ENCODE measurements around the gene ZDHHC6.
"Not testable (repeated sequence)": the region's sequence is repeated elsewhere in the genome, so short reads cannot be mapped to it uniquely, and the experiment has no call there.

ZDHHC6 gene, protein sequence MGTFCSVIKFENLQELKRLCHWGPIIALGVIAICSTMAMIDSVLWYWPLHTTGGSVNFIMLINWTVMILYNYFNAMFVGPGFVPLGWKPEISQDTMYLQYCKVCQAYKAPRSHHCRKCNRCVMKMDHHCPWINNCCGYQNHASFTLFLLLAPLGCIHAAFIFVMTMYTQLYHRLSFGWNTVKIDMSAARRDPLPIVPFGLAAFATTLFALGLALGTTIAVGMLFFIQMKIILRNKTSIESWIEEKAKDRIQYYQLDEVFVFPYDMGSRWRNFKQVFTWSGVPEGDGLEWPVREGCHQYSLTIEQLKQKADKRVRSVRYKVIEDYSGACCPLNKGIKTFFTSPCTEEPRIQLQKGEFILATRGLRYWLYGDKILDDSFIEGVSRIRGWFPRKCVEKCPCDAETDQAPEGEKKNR

DNA sequence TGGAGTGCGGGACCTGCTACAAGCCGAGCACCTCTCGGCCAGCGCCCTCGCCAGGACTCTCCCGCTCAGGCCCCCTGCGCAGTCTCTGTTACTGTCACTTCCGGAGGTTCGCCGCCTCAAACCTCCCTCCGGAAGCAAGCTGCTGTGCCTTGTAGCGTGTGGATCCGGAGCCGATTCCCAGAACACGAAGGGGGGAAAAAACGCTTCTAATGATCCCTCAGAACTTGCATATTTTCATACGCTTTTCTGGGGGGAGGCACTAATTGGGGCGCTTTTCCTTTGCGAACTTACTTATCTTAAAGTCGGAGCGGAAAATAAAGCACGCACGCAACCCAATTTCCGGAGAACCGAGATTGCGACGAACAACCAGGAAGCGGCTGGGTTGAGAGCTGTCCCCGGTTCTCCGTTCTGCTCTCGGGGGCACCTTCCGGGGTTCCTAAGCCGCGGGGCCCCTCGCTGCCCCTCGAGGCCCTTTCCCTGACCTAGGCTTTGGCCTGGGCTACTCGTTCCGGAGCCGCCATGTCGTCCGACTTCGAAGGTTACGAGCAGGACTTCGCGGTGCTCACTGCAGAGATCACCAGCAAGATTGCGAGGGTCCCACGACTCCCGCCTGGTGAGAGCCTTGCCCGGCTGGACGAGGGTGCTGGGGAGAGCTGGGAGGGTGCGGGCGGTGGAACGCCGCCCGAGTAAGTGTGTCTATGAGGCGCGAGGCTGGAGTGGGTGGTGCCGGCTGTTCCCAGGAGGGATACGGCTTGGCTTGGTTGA is at the start of gene ZDHHC6, which contains the start of gene VTI1A:
Gene ZDHHC6 (minus strand): TSS at position 60 of the 765 bp plus-strand sequence. CDS start 1,478 bp downstream, outside the sequence.
Gene VTI1A (plus strand): TSS at position 361 of the 765 bp plus-strand sequence. CDS start 159 bp downstream, at position 520.
- DNase-seq = peak; percentile 69

DNA sequence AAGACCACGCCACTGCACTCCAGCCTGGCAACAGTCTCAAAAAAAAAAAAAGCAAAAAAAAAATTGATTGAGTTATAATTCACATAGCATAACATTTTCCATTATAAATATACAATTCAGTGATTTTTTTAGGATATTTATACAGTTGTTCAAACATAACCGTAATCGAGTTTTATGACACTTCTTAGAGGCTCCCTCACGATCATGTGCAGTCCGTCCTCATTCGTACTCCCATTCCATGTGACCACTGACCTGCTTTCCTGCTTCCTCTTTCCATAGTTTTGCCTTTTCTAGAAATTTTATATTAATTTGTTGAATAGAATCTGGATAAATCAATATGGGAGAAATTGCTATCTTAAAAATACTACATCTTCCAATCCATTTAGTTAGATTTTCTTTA is 46.0 kb upstream of the ZDHHC6 start:
- DNase-seq = no peak

DNA sequence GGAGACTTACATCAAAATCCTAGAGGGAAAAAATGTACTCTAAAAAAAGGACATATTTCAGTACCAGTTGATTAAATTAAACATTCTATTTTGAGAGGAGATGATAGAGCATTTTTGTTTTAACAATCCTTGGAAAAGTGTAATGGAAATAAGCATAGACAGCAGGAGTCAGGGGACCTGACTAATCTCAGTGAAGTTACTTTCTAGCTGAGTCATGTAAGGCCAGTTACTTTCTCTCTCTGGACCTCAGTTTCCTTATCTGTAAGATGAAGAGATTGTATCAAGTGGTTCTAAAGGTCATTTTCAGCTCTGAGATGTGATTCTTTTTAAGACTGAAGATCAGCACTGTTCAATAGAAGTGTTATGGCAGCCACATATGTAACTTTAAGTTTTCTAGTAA is 44.4 kb upstream of the ZDHHC6 start:
- no peak for DNase-seq

DNA sequence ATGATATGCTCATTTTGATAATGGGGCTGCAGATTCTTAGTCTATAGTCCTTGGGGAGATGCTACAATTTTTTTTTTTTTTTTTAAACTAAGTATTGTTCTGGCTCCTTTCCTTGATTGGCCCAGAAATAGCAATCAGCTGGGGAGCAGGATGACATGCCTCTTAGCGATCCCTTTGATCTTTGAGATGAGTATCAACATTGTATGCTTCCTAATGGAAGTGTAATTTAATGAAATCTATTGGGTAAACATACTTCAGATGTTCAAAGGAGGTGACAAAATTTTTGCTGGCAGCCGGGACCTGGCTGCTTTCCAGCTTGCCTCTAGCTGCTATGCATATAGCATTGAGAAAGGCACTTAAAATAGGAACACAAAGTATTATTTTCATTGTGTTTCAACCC is 43.8 kb upstream of the ZDHHC6 start:
- DNase-seq = peak; percentile 66

DNA sequence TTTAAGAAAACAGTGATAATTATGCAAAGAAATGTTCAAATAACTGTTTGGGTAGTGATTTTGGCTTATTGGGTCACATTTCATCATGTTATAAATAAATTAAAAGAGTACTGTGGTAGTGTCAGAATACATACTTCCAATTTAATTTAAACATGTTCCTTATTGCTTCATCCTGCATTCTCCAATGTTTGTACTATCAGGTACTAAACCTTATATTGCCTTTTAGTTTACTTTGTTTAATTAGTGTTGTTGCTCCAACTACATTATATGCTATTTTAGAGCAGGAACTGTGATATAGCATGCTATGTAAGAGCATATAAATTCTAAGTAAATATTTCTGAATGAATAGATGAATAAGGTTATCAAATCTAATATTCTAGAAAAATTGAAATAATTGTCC is 41.2 kb upstream of the ZDHHC6 start:
- DNase-seq = no peak

DNA sequence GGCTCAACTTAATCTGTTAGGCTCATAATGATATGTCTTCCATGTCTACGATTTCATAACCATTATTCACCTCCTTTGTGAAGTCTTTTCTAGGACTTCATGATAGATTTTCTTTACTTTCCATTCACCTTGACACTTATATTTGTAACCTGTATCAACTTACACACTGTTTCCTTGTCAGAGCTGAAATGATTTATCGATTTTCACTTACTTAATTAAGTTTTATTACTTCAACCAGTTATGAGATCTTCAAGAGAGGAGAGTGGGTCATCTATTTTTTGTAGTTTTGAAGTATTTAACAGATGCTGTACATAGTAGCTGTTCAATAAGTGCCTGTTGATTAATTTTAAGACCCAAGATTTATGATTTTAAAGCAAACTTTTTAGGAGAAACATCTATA is 37.7 kb upstream of the ZDHHC6 start:
- DNase-seq = no peak

DNA sequence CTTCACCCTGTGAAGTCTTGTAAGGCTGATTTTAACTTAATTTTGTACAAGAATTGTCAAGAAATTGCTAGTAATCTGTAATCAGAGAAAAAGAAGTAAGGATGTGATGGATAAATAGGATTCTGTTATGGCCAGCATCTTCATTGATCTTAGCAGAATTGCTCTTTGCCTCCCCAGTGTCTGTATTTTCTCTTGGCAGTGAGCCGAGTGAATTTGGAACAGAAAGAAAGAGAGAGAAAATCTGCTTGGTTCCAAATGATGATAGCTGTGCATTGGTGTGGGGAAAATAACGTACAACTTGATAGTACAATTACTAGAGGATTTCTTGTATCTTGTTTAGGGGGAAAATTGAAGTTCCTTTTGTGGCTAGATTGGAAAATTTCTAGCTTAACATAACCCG is 34.9 kb upstream of the ZDHHC6 start:
- DNase-seq = no peak

DNA sequence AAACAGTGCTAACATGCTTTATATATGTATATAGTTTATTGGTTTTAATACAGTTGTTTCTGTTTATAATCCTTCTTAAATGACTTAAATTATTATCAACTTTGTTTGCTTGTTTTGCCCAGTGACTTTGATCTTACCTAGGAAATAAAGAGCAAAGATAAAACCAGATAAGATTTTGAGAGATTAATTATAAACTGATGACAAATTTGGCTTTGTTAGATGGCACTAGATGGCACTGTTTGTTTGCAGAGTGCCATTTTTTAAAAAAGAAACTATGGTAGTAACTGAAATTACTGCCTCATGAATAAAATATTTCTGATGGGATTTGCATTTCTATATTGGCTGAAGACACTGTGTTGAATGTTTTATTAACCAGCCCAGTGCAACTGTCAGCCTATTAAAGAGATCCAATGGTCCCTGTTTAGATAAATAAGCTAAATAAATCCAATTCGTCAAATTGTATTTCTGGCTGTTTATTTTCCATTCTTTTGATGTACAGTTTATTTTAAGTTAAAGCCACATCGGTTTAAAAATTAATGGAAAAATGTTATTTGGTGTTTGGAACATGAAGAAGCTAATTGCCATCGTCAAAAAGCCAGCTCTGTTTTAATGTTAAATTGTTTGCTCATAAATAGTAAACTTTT is 29.0 kb upstream of the ZDHHC6 start:
- DNase-seq = no peak

DNA sequence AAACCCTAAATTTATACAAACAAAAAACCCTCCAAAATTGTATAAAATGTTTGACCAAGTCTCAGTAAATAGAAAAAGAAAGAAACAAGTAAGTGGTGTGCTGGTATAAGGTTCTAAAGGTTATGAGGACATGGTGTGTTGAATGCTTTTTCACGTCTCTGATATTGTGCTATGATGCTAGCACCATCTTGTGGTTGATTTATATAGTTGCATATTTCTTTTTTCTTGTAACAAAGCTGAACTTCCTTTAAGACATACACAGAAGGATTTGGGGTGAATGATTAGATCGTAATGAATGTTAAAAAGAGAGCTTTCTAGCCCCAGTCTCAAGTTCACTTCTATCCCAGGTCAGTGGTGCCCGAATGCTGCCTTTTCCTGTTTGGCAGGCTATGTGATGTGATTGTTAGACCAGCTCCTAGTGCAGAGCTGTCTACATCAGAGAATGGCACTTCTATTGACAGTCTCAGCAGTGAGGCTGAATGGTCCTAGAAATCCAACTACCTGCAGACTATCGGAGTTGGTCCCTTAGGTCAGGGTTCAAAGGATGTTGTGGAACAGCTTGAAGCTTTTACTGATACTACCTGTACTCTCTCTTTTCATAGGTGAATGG is 25.3 kb upstream of the ZDHHC6 start:
- peak; percentile 13 for DNase-seq

DNA sequence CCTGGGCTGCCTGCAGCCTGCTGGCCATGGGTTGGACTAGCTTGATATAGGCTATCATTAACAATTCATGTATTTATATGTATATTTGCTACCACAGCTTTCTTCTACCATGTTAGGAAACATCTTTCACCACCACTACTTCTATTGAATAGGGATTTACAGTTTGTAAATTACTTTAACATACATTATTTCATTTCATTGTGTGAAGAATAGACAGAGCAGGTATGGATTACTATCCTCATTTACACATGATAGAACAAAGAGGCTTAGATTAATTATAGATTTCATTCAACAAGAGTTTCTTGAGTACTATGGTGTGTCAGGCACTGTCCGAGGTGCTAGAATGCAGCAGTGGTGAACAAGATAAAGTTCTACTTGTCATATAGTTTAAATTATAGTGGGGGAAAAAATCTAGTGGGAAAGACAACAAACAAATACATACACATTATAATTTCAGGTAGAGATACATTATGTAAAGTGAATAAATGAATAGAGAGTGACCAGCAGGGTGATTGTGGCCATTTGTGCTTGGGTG is 20.9 kb upstream of the ZDHHC6 start:
- DNase-seq = no peak

DNA sequence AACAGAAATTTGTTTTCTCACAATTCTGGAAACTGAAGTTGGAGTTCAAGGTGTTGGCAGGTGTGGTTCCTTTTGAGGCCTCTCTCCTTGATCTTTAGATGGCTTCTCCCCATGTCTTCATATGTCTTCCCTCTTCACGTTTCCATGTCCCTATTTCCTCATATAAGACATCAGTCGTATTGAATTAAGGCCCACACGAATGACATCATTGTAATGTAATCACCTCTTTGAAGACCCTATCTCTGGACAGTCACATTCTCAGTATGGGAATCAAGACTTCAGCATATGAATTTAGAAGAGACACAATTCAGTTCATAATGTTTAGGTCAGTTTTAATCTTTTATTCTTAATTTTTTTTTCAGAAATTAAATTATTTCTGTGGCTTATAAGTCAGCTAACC is 20.1 kb upstream of the ZDHHC6 start:
- DNase-seq = no peak

DNA sequence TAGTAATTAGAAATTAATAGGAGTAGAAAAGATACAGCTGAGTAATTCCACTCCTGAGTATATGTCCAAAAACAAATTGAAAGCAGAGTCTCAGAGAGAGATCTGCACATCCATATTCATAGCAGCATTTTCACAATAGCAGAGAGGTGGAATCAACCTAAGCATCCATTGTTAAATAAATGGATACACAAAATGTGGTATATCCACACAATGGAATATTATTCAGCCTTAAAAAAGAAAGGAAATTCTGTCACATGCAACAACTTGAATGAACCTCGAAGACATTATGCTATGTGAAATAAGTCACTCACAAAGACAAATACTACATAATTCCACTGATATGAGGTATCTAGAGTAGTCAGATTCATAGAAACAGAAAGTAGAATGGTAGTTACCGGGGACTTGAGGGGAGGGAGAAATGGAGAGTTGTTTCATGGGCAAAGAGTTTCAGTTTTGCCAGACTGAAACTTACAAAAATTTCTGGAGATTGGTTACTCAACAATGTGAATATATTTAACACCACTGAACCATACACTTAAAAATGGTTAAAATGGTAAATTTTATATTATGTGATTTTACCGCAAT is 18.7 kb upstream of the ZDHHC6 start:
- no peak for DNase-seq

DNA sequence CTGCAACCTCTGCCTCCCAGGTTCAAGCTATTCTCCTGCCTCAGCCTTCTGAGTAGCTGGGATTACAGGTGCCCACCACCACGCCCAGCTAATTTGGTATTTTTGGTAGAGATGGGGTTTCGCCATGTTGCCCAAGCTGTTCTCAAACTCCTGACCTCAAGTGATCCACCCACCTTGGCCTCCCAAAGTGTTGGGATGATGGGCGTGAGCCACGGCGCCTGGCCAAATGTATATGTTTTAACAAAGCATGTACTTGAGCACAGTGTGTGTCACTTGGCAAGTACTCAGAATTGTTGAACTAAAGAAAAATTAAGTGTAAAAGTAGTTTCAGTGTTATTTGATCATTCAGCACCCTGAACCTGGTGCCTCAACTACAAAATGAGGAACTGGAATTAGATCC is 17.4 kb upstream of the ZDHHC6 start:
- DNase-seq = not testable (repeated sequence)

DNA sequence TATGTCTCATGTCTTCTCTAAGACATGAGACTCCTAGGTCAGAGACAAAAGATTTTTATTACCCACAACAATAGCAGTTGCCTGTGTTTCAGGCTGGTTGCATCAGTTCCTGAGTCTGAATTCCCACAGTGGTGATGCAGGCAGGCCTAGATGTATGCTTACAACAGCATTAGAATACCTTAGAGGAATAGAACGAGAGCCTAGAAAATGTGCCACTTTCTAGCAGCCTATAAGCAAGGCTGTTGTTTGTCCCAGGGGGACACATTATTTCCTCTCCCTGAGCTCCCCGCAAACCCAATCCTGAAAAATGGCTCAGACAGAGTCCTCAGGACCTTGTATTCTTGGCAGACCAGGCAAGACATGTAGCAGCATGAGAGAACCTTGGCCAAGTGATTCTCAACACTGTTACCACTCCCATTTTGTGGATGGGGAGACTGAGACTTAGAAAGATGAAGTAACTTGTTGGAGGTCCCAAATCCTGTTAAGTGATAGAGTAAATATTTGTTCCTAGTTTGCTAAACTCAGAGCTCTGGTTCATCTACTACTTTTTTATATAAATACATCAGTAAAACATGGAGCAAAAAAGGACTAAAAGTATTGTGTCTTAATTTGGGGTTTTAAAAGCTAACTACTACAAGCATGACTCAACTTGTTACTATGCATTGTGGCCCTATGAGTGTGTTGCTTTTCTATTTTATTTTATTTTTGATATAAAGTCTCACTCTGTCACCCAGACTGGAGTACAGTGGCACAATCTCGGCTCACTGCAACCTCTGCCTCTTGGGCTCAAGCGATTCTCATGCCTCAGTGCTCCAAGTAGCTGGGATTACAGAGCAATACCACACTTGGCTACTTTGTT is 14.5 kb upstream of the ZDHHC6 start:
- no peak for DNase-seq

DNA sequence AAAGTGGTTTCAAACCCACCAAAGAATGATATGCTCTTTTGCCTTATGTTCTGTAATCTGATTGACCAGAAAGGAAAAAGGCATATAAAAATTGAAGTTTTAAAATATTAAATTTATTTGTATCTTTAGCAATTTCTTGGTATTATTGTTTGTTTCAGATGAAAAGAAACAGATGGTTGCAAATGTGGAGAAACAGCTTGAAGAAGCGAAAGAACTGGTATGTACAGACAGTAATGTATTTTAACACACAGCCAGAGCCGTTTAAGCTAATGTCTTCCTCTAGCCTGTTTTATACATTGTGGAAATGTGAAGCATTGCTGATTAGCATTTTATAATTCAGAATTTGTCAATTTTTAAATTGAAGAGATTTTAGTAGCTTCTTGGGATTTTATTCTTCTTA is 13.7 kb upstream of the ZDHHC6 start:
- DNase-seq = no peak

DNA sequence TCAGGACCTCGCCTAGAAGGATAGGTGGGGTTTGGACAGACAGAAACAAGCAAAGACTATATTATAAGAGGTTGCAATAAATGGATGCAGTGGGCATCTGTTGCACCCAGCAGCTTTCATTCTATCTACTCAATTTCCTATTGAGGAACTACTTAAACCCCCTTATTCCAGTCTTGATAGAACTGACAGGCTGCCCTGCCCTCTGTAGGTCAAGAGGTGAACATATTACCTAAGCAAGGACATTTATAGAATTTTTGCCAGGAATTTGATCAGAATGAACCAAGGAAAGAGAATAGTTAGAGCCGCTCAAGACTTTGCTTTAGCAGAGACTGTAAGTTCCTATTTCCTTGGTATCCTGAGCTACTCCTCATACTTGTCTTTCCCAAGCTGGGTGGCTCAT is 9.8 kb upstream of the ZDHHC6 start:
- no peak for DNase-seq

DNA sequence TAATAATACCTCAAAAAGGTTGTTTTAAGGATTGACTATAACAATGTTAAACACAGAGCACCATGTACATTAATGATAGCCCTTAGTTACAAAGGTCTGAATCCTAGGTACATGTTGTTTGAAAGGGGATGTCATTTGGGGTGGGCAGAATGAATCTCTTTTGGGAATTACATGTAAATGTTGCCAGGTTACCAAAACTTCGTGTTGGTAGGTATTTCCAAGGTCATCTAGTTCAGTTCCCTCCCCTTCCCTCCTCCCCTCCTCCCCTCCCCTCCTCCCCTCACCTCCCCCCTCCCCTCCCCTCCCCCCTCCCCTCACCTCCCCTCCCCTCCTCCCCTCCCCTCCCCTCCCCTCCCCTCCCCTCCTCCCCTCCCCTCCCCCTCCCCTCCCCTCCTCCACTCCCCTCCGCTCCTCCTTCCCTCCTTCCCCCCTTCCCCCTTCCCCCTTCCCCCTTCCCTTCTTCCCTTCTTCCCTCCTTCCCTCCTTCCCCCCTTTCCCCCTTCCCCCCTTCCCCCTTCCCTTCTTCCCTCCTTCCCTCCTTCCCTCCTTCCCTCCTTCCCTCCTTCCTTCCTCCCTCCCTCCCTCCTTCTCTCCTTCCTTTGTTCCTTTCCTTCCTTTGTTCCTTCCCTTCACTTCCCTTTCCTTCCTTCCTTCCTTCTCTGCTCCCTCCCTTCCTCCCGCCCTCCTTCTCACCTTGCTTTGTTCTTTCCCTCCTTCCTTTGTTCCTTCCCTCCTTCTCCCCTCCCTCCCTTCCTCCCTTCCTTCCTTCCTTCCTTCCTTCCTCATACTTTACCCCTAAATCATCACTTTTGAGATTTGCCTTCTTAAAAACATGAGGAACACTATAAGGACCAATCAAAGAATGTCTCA is 8.4 kb upstream of the ZDHHC6 start:
- no peak for DNase-seq

DNA sequence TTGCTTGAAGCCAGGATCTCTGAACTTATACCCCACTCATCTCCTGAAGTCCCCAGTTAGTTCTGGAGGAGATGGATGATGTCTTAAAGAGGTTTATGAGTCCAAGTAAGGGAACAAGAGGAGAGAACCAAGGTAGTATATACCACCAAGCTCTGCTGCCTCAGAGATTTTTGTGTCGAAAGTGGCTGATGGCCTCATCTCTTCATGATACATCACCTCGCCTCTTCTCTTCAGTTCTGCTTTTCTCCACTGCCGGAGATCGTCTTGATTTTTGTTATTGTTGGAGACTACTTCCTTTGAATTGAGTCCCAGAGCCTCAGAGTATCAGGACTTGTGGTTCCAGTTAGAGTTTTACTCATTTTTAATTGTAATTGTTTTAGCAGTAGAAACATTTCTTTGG is 2.2 kb upstream of the ZDHHC6 start:
- DNase-seq = no peak

DNA sequence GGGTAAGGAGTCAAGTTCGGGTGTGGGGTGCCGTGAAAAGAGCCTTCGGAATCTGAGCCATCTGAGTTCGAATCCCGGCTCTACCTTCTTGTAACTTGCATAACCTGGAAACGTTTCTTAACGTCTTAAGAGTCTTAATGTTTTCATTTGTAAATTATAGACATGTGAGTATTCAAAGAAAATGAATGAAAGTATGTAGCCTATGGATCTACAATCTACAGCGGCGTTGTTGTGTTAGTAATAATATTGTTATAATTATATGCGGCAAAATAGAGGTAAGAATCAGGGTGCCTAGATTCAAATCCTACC is 860 bp upstream of the ZDHHC6 start:
- no peak for DNase-seq

DNA sequence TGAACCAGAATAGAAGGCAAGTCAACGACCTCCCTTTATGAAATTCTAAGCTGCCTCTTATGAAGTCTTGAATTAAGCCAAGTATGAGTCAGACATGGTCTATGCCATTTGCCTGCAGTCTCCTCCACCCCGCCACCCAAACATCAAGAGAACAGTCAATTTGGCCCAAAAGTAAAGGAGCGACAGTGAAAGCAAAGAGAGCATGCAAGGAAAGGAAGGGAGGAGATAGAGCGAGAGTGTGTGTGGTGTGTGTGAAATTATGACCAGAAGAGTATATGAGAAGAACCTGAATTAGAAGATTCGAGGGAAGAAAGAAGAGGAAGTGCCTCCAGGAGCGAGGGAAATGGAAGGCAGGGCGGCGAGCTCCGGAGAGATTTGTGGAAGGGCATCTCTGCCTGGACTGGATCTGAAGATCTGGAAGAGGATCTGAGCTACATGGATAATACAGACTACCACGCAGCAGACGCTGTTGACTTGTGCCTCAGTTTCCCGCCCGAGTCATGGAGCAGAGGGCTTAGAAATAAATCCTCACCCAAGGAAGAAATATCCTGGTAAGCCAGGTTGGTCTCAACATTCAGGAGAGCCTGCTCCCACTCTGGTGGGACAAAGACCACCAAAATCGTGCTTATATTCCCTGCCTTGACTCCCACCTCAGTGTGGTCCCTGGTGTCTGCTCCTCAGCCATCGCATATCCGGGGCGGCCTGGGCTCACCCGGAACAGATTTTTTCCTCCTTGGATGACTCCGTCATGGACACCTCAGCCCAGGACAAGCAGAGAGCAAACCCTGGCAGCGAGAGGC is 459 bp downstream of the ZDHHC6 start:
- no peak for DNase-seq

All from SHP77 treated with DMSO at 0.1 percent for 48 hours (cell line).